Measurements from ENCODE around the gene UBE2E2. TPM values are rescaled to one million over a fixed set of nuclear protein-coding genes. Genes with fewer than 3 reads are reported as not detected.

UBE2E2 gene
- total RNA-seq, 4 donors from 2014 or later = 3.1 to 58.5 (median 25.0) TPM

GRCh38 chr3:23252122-23252521, 49.0 kb downstream of the UBE2E2 start:
- intact Hi-C loops (cut with DNase I; ENCODE audit: low total_unique reads) = no loop called here

GRCh38 chr3:23253214-23253613, 50.1 kb downstream of the UBE2E2 start:
- H3K36me3 ChIP-seq = no peaks in the 10 kb centered on the region
- intact Hi-C loops (cut with DNase I; ENCODE audit: low total_unique reads) = no loop called here
- no peak overlapping the region for H3K27ac ChIP-seq
- no peak for DNase-seq
- no peaks in the 10 kb centered on the region for H3K9me3 ChIP-seq
- no peak overlapping the region for H3K4me3 ChIP-seq
- H3K4me1 ChIP-seq = no peaks in the 10 kb centered on the region
- TF ChIP-seq CTCF (IDR thresholded peaks at IDR 0.05) (no peak), POLR2A (IDR thresholded peaks at IDR 0.05) (no peak)
- no peaks in the 10 kb centered on the region for H3K27me3 ChIP-seq

More at GRCh38 chr3:23252122-23252521, 49.0 kb downstream of the UBE2E2 start:
- no peak for DNase-seq
- H3K27ac ChIP-seq = no peak overlapping the region
- H3K9me3 ChIP-seq = no peaks in the 10 kb centered on the region
- no peaks in the 10 kb centered on the region for H3K4me1 ChIP-seq
- H3K4me3 ChIP-seq = no peak overlapping the region
- no peak for TF ChIP-seq POLR2A (IDR thresholded peaks at IDR 0.05)
- no peak for TF ChIP-seq CTCF (IDR thresholded peaks at IDR 0.05)
- no peaks in the 10 kb centered on the region for H3K27me3 ChIP-seq
- H3K36me3 ChIP-seq = no peaks in the 10 kb centered on the region

- Histone ChIP-seq H3K36me3 (no peaks in the 10 kb centered on the region), H3K9me3 (no peaks in the 10 kb centered on the region), H3K27me3 (no peaks in the 10 kb centered on the region), H3K4me3 (no peak overlapping the region), H3K27ac (no peak overlapping the region), H3K4me1 (no peaks in the 10 kb centered on the region)
- no peak for TF ChIP-seq CTCF (IDR thresholded peaks at IDR 0.05)
- TF ChIP-seq POLR2A (IDR thresholded peaks at IDR 0.05) = no peak
- intact Hi-C loops (cut with DNase I; ENCODE audit: low total_unique reads) = no loop called here
- DNase-seq = no peak
Measured at GRCh38 chr3:23254282-23254681, 51.2 kb downstream of the UBE2E2 start.

GRCh38 chr3:23254835-23255234, 51.7 kb downstream of the UBE2E2 start:
- no peaks in the 10 kb centered on the region for H3K27me3 ChIP-seq
- no peaks in the 10 kb centered on the region for H3K36me3 ChIP-seq
- no peak overlapping the region for H3K27ac ChIP-seq
- intact Hi-C loops (cut with DNase I; ENCODE audit: low total_unique reads) = no loop called here
- no peak for DNase-seq
- H3K9me3 ChIP-seq = no peaks in the 10 kb centered on the region
- no peak overlapping the region for H3K4me3 ChIP-seq
- TF ChIP-seq CTCF (IDR thresholded peaks at IDR 0.05) = no peak
- TF ChIP-seq POLR2A (IDR thresholded peaks at IDR 0.05) = no peak
- H3K4me1 ChIP-seq = no peaks in the 10 kb centered on the region

- Histone ChIP-seq H3K9me3 (no peaks in the 10 kb centered on the region), H3K4me3 (no peak overlapping the region), H3K36me3 (no peaks in the 10 kb centered on the region), H3K27ac (no peak overlapping the region), H3K27me3 (no peaks in the 10 kb centered on the region), H3K4me1 (no peaks in the 10 kb centered on the region)
- TF ChIP-seq POLR2A (IDR thresholded peaks at IDR 0.05) = no peak
- no peak for TF ChIP-seq CTCF (IDR thresholded peaks at IDR 0.05)
- intact Hi-C loops (cut with DNase I; ENCODE audit: low total_unique reads) = no loop called here
- DNase-seq = no peak
Measured at GRCh38 chr3:23256741-23257435, 53.8 kb downstream of the UBE2E2 start.
